Measurements from ENCODE around the gene VAMP5.

DNA sequence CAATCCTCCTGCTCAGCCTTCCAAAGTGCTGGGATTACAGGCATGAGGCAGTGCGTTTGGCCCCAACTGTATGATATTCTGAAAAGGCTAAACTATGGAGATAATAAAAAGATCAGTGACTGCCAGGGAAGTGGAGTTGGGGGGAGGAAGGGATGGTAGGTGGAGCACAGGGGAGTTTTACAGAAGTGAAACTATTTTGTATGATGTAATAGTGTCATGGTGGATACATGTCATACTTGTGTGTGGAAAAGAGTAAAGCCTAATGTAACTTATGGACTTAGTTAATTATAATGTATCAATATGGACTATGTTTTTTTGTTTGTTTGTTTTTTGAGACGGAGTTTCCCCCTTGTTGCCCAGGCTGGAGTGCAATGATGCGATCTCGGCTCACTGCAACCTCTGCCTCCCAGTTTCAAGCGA is 20.1 kb upstream of the VAMP5 start:
- TF ChIP-seq, protein P1, sequence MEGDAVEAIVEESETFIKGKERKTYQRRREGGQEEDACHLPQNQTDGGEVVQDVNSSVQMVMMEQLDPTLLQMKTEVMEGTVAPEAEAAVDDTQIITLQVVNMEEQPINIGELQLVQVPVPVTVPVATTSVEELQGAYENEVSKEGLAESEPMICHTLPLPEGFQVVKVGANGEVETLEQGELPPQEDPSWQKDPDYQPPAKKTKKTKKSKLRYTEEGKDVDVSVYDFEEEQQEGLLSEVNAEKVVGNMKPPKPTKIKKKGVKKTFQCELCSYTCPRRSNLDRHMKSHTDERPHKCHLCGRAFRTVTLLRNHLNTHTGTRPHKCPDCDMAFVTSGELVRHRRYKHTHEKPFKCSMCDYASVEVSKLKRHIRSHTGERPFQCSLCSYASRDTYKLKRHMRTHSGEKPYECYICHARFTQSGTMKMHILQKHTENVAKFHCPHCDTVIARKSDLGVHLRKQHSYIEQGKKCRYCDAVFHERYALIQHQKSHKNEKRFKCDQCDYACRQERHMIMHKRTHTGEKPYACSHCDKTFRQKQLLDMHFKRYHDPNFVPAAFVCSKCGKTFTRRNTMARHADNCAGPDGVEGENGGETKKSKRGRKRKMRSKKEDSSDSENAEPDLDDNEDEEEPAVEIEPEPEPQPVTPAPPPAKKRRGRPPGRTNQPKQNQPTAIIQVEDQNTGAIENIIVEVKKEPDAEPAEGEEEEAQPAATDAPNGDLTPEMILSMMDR (IDR thresholded peaks at IDR 0.05) = no peak
- TF ChIP-seq EZH2 (IDR thresholded peaks at IDR 0.05; ENCODE audit: borderline replicate concordance, insufficient read depth, low read depth, low read length, poor library complexity, severe bottlenecking) = no peak

All from B cell (primary cell).